GM20000 (cell line): ENCODE results near the gene KCTD21.

Source experiments
- DNase-seq: peaks from one replicate; pipeline ENCODE4 v3.0.0; 2012; ENCODE audit warnings: low spot score
- CTCF ChIP-seq: IDR thresholded peaks from 2 replicates; pipeline ENCODE4 v1.5.1; 2012; ENCODE audit warnings: mild to moderate bottlenecking, control low read depth; ENCODE audit errors: extremely low read depth, missing control alignments

The KCTD21 gene

GRCh38 chr11:78140392-78141077, 47.9 kb downstream of the KCTD21 start:
- no peak for DNase-seq
- TF ChIP-seq CTCF, result no peak

DNA sequence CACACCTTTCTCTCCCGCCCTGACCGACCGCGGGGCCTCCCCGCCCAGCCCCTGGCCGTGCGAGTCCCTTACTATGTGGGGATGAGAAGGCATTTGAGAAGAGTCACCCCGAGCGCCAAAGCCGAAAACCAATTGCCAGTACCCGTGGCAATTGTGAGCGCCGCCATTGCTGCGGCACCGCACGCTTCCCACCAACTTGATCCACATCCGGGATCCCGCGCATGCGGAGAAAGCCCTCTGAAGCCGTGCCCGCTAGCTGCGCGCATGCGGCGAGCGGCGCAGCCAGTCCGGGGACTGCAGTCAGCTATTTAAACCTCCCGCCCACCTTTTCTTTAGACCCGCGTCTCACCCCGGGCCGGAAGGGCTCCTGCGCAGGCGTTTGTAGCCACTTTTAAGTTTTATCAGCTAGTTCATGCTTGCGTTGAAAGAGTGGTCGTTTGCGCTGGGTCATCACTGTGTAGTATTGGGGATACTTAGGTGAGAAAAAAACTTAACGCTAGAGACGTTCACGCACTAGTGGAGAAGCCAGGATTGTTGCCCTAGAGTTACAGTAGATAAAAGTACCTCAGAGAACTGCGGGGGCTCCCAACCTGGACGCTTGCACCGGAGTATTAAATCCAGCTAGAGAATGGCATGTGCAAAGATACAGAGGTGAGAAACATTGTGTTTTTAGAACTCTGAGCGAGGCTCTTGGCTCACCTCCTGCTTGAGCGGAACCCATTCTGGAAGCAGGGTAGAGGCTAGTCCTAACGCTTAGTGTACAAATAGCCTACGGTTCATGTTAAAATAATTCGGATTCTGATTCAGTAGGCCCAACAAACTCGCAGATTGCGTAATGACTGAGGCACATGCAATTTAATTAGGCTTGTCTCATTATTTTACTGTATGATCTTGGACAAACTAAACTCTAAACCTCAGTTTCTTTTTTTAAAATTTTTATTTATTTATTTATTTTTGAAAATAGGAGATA, 48.7 kb downstream of the KCTD21 start, which contains the start of gene ALG8:
Gene ALG8 (minus strand): TSS at position 205 of the 970 bp plus-strand sequence. CDS start 38 bp downstream, at position 167.
- DNase-seq, result peak; percentile 93
- TF ChIP-seq CTCF, result no peak

DNA sequence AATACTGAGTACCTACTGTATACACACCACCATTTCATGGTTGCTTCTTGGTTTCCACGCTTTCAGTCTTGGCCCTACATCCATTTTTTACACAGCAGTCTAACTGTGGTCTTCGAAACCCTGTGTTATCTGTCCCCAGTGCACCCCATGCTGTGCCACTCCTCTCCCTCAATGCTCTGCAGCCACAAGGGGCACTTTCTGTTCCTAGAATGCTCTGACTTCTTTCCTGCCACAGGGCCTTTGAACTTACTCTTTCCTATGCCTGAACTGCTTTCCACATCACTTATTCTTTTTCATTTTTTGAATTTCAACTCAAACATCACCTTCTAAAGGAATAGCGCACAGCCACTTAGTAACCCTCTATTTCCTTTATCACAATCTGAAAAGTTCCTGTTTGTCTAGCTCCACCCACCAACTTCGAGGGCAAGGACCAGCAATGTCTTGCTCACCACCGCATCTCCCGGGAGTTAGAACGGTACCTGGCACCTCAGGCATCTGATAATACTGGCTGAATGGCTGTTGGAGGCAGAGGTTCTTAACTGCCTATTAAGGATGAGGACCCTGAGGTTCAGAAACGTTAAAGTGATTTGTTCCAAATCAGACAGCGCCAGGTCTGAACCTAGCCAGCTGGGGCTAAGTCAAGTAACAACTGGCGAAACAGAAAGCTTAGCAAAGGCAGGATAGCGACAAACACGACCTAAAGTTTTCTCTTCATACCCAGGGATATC, 49.6 kb downstream of the KCTD21 start:
- TF ChIP-seq CTCF, result no peak

GRCh38 chr11:78138291-78138690, 50.1 kb downstream of the KCTD21 start:
- TF ChIP-seq CTCF, result no peak
- DNase-seq, result no peak

More for the DNA sequence above, 49.6 kb downstream of the KCTD21 start:
- peak; percentile 22 for DNase-seq

DNA sequence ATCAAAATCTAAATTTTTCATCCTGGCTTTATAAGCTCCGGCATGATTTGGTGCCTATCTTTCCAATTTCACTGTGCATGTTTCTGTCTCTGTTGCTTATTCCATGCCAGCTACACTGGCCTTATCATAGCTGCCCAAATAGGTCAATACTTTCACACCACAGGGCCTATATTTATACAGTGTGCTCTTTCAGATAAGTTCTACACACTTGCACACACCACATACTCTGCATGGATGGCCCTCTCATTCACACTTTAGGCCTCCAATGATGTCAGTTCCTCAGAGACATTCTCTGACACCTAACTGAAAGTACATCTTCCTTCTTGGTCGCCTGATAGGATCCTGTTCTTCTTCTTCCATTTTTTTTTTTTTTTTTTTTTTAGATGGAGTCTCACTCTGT, 56.0 kb downstream of the KCTD21 start:
- no peak for TF ChIP-seq CTCF
- DNase-seq, result no peak

- DNase-seq, result no peak
Observed at GRCh38 chr11:78131956-78132355, 56.5 kb downstream of the KCTD21 start.

More at GRCh38 chr11:78131956-78132355, 56.5 kb downstream of the KCTD21 start:
- TF ChIP-seq CTCF, result no peak
